HG02852 (cell line): ENCODE data around the gene TSSC4.

Source experiments
- ATAC-seq: cut with Tn5 transposase; IDR thresholded peaks from one replicate; pipeline ENCODE4 v1.9.1; 2021; ENCODE audit warnings: mild to moderate bottlenecking, moderate library complexity; ENCODE audit not compliant: unreplicated experiment

The TSSC4 gene

GRCh38 chr11:2415601-2416380 lies 15.2 kb downstream of the TSSC4 start:
- no peak for ATAC-seq

GRCh38 chr11:2416765-2417164 lies 16.2 kb downstream of the TSSC4 start:
- ATAC-seq = no peak

- ATAC-seq = no peak
Measured at GRCh38 chr11:2417856-2418692, 17.5 kb downstream of the TSSC4 start.

- ATAC-seq = no peak
Measured at GRCh38 chr11:2418693-2419360, 18.3 kb downstream of the TSSC4 start.

- ATAC-seq = no peak
Measured at GRCh38 chr11:2419638-2420501, 19.3 kb downstream of the TSSC4 start.

GRCh38 chr11:2420502-2421225 lies 20.1 kb downstream of the TSSC4 start:
- ATAC-seq = peak; percentile 71

- ATAC-seq = no peak
Measured at GRCh38 chr11:2421226-2421994, 20.9 kb downstream of the TSSC4 start.

- no peak for ATAC-seq
Measured at GRCh38 chr11:2421996-2422395, 21.4 kb downstream of the TSSC4 start.

- no peak for ATAC-seq
Measured at GRCh38 chr11:2422461-2423156, 22.1 kb downstream of the TSSC4 start.

- ATAC-seq = no peak
Measured at GRCh38 chr11:2423157-2424025, 22.8 kb downstream of the TSSC4 start.

- no peak for ATAC-seq
Measured at GRCh38 chr11:2424811-2425495, 24.4 kb downstream of the TSSC4 start.

- no peak for ATAC-seq
Measured at GRCh38 chr11:2425506-2425905, 25.0 kb downstream of the TSSC4 start.

- no peak for ATAC-seq
Measured at GRCh38 chr11:2426221-2426620, 25.7 kb downstream of the TSSC4 start.

- ATAC-seq = no peak
Measured at GRCh38 chr11:2426826-2427521, 26.4 kb downstream of the TSSC4 start.

GRCh38 chr11:2427721-2428321 lies 27.3 kb downstream of the TSSC4 start:
- no peak for ATAC-seq

GRCh38 chr11:2428322-2428795 lies 27.8 kb downstream of the TSSC4 start:
- ATAC-seq = no peak
